ENCODE results near the gene AFG1L.

The AFG1L gene

DNA sequence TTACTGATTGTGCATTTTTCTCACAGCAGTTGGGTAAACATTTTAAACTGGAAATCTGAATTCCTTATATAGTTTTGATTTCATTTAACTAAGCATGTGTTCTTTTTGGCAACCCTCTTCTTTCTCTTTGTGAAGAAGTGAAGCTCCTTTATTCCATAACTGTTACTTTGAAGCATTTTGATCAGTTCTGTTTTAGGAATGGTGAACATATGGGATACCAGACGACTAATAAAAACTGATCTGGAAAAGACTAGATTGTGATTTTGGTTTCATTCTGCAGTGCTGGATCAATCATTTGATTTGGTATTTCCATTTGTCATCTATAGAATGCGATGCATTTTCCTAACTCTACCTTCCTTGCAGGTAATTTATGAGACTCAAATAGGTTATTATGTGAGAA lies 9.8 kb downstream of the AFG1L start:
- TF ChIP-seq SIN3A (IDR thresholded peaks at IDR 0.05; ENCODE audit: borderline replicate concordance, insufficient read depth, low read length) (no peak), TAF1 (IDR thresholded peaks at IDR 0.05; ENCODE audit: borderline replicate concordance, insufficient read depth, low read length) (no peak), REST (IDR thresholded peaks at IDR 0.05; ENCODE audit: insufficient read depth in 1 of 2, low read depth in 2 of 2, low read length in 2 of 2) (no peak), POLR2AphosphoS5 (IDR thresholded peaks at IDR 0.05; ENCODE audit: low read depth, low read length) (no peak)

DNA sequence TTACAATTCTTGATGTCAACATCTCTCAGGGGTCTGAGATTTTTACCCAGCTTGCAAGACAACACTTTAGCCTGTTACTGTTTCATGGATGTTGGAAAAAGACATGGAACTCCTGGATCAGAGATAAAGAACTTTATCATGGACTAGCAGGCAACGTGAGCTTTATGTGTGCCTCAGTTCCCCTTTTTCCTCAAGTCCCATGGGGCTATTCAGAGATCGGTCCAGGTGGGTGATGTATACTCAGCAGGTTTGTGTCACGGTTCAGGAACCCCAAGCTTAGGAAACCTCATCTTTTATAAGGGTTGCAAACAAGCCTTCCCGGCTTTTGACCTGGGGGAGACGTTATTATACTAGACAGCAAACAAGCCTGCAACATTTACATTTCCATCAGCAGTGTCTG lies 15.0 kb downstream of the AFG1L start:
- TF ChIP-seq POLR2AphosphoS5 (IDR thresholded peaks at IDR 0.05; ENCODE audit: low read depth, low read length) (no peak), TAF1 (IDR thresholded peaks at IDR 0.05; ENCODE audit: borderline replicate concordance, insufficient read depth, low read length) (no peak), REST (IDR thresholded peaks at IDR 0.05; ENCODE audit: insufficient read depth in 1 of 2, low read depth in 2 of 2, low read length in 2 of 2) (no peak), FOXP2 (optimal IDR thresholded peaks at IDR 0.05; ENCODE audit: borderline replicate concordance, extremely low read depth, extremely low read length, insufficient read depth) (no peak), SIN3A (IDR thresholded peaks at IDR 0.05; ENCODE audit: borderline replicate concordance, insufficient read depth, low read length) (no peak)

- TF ChIP-seq REST (IDR thresholded peaks at IDR 0.05; ENCODE audit: insufficient read depth in 1 of 2, low read depth in 2 of 2, low read length in 2 of 2), result no peak
- no peak for TF ChIP-seq TAF1 (IDR thresholded peaks at IDR 0.05; ENCODE audit: borderline replicate concordance, insufficient read depth, low read length)
- no peak for TF ChIP-seq SIN3A (IDR thresholded peaks at IDR 0.05; ENCODE audit: borderline replicate concordance, insufficient read depth, low read length)
- TF ChIP-seq FOXP2 (optimal IDR thresholded peaks at IDR 0.05; ENCODE audit: borderline replicate concordance, extremely low read depth, extremely low read length, insufficient read depth), result no peak
- TF ChIP-seq POLR2AphosphoS5 (IDR thresholded peaks at IDR 0.05; ENCODE audit: low read depth, low read length), result no peak
These were observed 17.8 kb downstream of the AFG1L start for GRCh38 chr6:108312605-108313004.

- TF ChIP-seq SIN3A (IDR thresholded peaks at IDR 0.05; ENCODE audit: borderline replicate concordance, insufficient read depth, low read length) (no peak), POLR2AphosphoS5 (IDR thresholded peaks at IDR 0.05; ENCODE audit: low read depth, low read length) (no peak), REST (IDR thresholded peaks at IDR 0.05; ENCODE audit: insufficient read depth in 1 of 2, low read depth in 2 of 2, low read length in 2 of 2) (no peak), FOXP2 (optimal IDR thresholded peaks at IDR 0.05; ENCODE audit: borderline replicate concordance, extremely low read depth, extremely low read length, insufficient read depth) (no peak), TAF1 (IDR thresholded peaks at IDR 0.05; ENCODE audit: borderline replicate concordance, insufficient read depth, low read length) (no peak)
These were observed 26.4 kb downstream of the AFG1L start for GRCh38 chr6:108321253-108321747.

- TF ChIP-seq REST (IDR thresholded peaks at IDR 0.05; ENCODE audit: insufficient read depth in 1 of 2, low read depth in 2 of 2, low read length in 2 of 2), result no peak
- no peak for TF ChIP-seq SIN3A (IDR thresholded peaks at IDR 0.05; ENCODE audit: borderline replicate concordance, insufficient read depth, low read length)
- TF ChIP-seq TAF1 (IDR thresholded peaks at IDR 0.05; ENCODE audit: borderline replicate concordance, insufficient read depth, low read length), result no peak
- TF ChIP-seq POLR2AphosphoS5 (IDR thresholded peaks at IDR 0.05; ENCODE audit: low read depth, low read length), result no peak
- TF ChIP-seq FOXP2 (optimal IDR thresholded peaks at IDR 0.05; ENCODE audit: borderline replicate concordance, extremely low read depth, extremely low read length, insufficient read depth), result no peak
These were observed 27.9 kb downstream of the AFG1L start for GRCh38 chr6:108322728-108323127.

Data from PFSK-1 (cell line).